ENCODE results near the gene NR2C2AP.
"Not testable (repeated sequence)": the region's sequence is repeated elsewhere in the genome, so short reads cannot be mapped to it uniquely, and the experiment has no call there.

Gene NR2C2AP

DNA sequence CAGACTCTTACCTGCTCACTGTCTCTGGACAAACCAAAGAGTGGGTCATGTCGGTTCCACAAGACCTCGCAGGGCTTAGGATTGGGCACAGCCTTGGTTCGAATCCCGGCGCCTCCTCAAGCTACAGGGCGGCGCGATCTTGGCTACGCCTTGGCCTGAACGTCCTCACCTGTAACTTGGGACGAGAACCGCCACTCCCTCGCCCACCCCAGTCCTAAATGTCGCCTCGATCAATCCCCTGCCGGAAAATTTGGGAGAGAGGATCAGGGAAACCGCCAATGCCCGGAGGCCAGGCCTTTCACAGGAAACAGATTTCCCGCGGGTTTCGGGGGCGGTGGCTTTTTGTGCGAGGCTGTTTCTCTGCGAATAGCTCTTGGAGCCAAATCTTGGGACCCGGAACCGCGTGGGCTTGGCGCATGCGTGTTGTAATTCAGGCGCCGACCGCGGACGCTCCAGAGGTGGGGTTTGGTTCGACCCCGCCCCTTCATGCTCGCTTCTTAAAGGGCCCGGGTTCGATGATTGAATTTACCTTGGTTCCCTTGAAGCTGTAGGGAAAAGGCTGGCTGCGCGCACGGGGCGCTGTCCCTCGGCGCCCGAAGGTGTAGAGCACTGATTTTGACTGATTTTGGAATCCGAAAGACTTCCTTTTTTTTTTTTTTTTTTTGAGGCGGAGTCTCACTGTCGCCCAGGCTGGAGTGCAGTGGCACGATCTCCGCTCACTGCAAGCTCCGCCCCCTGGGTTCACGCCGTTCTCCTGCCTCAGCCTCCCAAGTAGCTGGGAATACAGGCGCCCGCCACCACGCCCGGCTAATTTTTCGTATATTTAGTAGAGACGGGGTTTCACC lies at the start of gene NR2C2AP:
Gene NR2C2AP (minus strand): TSS at position 403 of the 845 bp plus-strand sequence. CDS start 354 bp downstream, at position 49.
- peak; percentile 86 to 89 for DNase-seq (ENCODE audit: low read depth in 2 of 2)

DNA sequence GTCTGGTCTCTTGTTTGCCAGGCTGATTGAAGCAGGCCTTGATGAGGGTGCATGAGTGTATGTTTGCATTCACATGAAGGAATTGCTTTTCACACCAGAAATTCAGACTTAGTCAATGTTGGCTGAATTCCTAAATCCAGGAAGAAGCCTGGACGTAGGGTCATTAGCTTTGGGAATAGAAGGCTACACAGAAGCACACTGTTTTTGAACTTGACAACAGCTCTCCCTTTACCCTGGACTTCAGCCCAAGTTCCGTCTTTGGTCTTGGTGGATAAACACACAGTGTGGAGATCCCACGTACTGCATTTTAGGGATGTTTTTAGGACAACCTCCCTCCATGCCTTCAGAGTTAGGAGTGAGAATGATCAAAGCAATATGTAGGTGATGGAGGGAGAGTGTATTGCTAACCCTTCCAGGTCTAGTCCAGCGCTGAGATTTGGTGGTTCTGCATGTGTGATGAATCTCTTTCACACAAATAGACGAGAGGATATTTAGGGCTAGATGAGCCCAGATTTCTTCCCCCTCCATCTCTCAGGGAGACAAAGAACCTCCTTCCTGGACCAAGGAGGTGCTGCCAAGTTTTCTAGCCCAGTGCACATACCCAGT lies 47.1 kb upstream of the NR2C2AP start:
- no peak for DNase-seq (ENCODE audit: low read depth in 2 of 2)

DNA sequence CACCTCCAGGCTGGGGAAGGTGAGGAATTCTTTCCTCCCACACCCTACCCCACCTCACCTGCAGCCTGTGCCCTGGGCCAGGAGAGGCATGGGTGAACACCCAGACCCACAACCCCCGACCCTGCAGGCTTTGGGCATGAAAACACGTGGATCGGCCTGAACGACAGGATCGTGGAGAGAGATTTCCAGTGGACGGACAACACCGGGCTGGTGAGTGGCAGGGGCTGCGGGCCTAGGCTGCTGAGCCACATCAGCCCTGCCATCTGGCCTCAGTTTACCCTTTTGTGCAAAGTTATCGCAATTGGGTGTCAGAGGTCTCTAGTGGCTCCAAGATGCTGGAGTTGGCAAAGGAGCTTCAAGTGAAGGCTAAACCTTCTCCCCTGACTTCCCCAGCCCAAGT lies 37.3 kb upstream of the NR2C2AP start:
- no peak for DNase-seq (ENCODE audit: low read depth in 2 of 2)

GRCh38 chr19:19239675-19240074 lies 36.5 kb upstream of the NR2C2AP start:
- no peak for DNase-seq (ENCODE audit: low read depth in 2 of 2)

DNA sequence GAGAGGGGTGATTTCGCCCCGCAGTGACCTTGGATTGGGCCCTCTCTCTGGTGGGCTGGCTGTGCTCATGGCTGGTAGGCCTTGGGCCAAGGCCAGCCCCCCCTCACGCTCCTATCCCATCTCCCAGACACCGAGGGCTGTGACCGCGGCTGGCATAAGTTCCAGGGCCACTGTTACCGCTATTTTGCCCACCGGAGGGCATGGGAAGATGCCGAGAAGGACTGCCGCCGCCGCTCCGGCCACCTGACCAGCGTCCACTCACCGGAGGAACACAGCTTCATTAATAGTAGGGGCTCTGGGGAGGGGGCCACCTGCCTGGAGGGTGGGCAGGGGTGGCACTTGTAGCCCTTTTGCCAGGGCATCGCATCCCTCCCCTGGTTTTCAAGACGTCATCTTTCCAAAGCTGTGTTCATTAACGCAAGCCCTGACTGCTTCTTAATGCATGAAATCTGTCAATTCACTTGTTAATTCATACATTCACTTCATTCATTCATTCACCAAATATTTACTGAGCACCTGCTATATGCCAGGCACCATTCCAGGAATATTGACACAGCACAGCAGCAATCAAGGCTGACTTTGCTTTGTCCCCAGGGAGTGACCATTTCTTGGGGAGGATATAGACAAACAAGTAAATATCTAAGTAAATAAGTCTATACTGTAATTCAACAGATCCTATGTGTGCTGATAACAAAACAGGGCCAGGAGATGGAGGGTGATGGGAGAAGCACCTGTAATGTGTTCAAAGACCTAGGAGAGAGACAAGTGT lies 35.1 kb upstream of the NR2C2AP start:
- no peak for DNase-seq (ENCODE audit: low read depth in 2 of 2)

GRCh38 chr19:19236173-19236572 lies 33.0 kb upstream of the NR2C2AP start:
- no peak for DNase-seq (ENCODE audit: low read depth in 2 of 2)

GRCh38 chr19:19234220-19234816 lies 31.1 kb upstream of the NR2C2AP start:
- no peak for DNase-seq (ENCODE audit: low read depth in 2 of 2)

- no peak for DNase-seq (ENCODE audit: low read depth in 2 of 2)
Observed at GRCh38 chr19:19232261-19232721, 29.1 kb upstream of the NR2C2AP start.

- DNase-seq (ENCODE audit: low read depth in 2 of 2): no peak
Observed at GRCh38 chr19:19230999-19231398, 27.8 kb upstream of the NR2C2AP start.

- DNase-seq (ENCODE audit: low read depth in 2 of 2): no peak
Observed at GRCh38 chr19:19229701-19230100, 26.5 kb upstream of the NR2C2AP start.

GRCh38 chr19:19227217-19227616 lies 24.0 kb upstream of the NR2C2AP start:
- DNase-seq (ENCODE audit: low read depth in 2 of 2): no peak

DNA sequence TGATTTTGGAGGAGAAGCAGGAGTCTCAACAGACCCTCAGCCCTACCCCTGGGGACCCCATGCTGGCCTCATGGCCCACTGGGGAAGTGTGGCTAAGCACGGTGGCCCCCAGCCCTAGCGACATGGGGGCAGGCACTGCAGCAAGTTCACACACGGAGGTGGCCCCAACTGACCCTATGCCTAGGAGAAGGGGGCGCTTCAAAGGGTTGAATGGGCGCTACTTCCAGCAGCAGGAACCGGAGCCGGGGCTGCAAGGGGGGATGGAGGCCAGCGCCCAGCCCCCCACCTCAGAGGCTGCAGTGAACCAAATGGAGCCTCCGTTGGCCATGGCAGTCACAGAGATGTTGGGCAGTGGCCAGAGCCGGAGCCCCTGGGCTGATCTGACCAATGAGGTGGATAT lies 23.4 kb upstream of the NR2C2AP start:
- DNase-seq (ENCODE audit: low read depth in 2 of 2): no peak

GRCh38 chr19:19226204-19226603 lies 23.0 kb upstream of the NR2C2AP start:
- DNase-seq (ENCODE audit: low read depth in 2 of 2): no peak

- peak; percentile 50 to 54 for DNase-seq (ENCODE audit: low read depth in 2 of 2)
Observed at GRCh38 chr19:19224852-19225494, 21.8 kb upstream of the NR2C2AP start.

GRCh38 chr19:19224150-19224851 lies 21.1 kb upstream of the NR2C2AP start:
- no peak for DNase-seq (ENCODE audit: low read depth in 2 of 2)

DNA sequence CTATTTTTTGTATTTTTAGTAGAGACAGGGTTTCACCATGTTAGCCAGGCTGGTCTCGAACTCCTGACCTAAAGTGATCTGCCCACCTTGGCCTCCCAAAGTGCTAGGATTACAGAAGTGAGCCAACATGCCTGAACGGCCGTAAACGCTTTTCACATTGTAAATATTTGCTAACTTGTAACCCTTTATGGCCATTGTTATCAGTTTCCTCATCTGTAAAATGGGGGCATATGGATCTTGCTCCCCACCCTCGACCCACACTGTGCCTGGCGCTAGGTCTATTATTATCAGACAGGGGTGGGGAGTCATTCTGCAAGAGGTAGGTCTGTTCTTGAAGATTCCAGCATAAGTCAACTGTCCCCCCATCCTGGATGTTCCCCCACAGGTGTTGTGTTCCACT lies 20.4 kb upstream of the NR2C2AP start:
- no peak for DNase-seq (ENCODE audit: low read depth in 2 of 2)

DNA sequence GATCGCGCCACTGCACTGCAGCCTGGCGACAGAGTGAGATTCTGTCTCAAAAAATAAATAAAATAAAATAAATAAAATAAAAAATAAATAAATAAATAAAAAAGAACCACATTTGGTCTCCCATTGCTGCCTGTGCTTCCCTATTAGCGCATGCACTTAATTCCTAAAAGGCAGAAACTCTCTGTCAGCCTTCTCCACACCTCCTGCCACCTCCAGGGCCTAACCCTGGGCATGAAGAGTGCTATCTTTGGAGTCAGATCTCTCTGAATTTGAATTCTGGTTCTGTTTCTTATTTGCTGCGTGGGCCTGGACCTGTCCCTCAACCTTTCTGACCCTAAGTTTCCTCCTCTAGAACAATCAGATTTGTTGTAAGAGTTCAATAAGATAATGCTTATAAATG lies 19.8 kb upstream of the NR2C2AP start:
- no peak for DNase-seq (ENCODE audit: low read depth in 2 of 2)

DNA sequence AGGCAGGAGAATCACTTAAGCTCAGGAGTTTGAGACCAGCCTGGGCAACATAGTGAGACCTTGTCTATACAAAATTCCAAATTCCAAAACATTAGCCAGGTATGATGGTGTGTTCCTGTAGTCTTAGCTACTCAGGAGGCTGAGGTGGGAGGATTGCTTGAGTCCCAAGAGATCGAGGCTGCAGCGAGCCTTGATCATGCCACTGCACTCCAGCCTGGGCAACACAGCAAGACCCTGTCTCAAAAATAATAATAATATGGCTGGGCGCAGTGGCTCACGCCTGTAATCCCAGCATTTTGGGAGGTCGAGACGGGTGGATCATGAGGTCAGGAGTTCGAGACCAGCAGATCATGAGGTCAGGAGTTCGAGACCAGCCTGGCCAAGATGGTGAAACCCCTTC lies 17.8 kb upstream of the NR2C2AP start:
- not testable (repeated sequence) for DNase-seq (ENCODE audit: low read depth in 2 of 2)

DNA sequence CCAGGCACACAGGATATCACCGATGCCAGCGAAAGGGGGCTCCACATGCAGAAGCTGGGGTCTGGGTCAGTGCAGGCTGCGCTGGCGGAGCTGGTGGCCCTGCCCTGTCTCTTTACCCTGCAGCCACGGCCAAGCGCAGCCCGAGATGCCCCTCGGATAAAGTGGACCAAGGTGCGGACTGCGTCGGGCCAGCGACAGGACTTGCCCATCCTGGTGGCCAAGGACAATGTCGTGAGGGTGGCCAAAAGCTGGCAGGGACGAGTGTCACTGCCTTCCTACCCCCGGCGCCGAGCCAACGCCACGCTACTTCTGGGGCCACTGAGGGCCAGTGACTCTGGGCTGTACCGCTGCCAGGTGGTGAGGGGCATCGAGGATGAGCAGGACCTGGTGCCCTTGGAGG lies 15.7 kb upstream of the NR2C2AP start:
- no peak for DNase-seq (ENCODE audit: low read depth in 2 of 2)

GRCh38 chr19:19217099-19217498 lies 13.9 kb upstream of the NR2C2AP start:
- DNase-seq (ENCODE audit: low read depth in 2 of 2): no peak

DNA sequence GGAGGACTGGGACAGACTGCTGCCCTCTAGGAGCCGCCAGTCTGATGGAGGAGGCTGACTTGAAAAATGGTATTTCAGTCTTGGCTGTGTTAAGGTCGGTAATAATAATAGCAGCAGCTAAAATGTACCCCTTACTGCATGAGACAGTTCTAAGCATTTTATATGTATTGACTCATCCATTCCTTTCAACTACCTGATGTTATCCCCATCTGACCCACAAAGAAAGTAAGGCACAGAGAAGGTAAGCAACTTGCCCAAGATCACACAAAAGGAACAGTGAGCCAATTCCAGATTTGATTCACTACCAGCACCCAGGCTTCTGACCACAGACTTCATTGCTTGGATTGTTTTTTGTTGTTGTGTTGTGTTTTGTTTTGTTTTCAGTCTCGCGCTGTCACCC lies 12.6 kb upstream of the NR2C2AP start:
- DNase-seq (ENCODE audit: low read depth in 2 of 2): no peak

All from activated CD8-positive, alpha-beta memory T cell treated with anti-CD3 and anti-CD28 coated beads for 4 hours (primary cell).